Fibroblast of pulmonary artery (primary cell): ENCODE measurements around the gene JARID2.

Source experiments
- DNase-seq: peaks from one replicate; pipeline ENCODE4 v3.0.0-alpha.2; 2010; ENCODE audit warnings: low read depth
- H3K4me3 ChIP-seq: replicated peaks from 2 replicates; pipeline ENCODE4 v1.5.1; 2011; ENCODE audit warnings: low read depth, mild to moderate bottlenecking, control low read depth, low read length, moderate library complexity
- TF ChIP-seq, protein P1 (sequence below): IDR thresholded peaks from 2 replicates; pipeline ENCODE4 v1.5.1; 2011; ENCODE audit warnings: mild to moderate bottlenecking, control low read depth, low read length, inconsistent platforms; ENCODE audit errors: missing control alignments

Gene JARID2

DNA sequence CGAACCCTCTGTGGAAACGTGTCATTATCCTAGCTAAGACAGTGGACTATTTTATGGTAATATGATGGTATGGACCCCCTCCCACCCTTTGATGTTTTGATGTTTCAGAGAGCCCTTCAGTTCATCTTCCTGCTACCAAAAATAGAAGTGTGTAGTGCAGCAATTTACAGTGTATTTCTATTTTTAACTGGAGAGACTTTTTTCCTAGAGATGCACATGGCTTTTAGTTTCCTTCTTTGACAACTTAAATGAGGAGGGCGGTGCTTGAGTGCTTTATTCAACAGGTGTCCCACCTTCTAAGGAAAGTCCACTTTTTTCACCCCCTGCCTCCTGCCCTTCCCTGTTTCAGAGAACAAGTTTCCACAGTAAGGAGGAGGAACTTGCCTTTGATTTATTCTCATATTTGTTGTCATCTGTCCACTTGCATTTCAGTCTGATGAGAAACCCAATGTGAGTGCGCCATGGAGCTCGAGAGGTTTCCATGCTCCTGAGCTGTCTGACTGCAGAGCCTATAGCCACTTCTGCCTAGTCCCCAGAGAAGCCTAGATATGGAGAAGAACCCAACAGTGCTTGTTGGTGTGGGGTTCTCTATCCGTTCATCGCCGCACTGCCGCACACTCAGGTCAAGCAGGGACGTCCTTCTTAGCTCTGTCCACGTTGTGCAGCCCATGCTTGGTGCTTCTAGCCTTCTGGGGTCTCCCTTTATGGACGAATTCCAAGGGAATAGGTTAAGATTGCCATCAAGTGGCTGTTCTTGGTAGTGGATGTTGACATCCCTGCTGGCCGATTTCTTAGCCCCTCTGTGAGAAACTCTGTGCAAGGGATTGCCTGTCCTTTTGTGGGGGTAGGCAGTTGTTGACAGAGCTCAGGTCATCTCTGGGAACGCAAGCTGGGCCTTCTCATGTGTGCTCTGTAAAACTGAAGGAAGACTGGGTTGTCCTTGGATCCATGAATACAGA is 144.2 kb downstream of the JARID2 start:
- peak; percentile 78 for DNase-seq

DNA sequence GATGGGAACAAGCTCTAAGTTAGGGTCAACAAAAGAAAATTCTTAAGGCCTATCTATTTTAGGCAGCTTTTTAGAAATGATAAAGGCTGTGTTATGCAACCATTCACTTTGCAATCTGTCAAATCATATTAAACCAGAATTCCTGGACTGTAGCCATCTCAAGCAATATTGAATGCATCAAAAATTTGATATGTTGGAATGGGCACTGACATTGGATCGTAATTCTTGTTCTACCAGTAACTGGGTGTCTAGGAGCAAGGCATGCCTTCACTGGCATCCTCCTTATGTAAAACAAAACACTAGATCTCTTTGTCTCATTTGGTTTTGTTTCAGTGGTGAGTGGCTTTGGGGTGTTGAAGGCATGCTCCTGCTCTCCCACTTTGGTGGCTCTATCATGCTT is 145.6 kb downstream of the JARID2 start:
- no peak overlapping the region for H3K4me3 ChIP-seq
- TF ChIP-seq, protein P1, sequence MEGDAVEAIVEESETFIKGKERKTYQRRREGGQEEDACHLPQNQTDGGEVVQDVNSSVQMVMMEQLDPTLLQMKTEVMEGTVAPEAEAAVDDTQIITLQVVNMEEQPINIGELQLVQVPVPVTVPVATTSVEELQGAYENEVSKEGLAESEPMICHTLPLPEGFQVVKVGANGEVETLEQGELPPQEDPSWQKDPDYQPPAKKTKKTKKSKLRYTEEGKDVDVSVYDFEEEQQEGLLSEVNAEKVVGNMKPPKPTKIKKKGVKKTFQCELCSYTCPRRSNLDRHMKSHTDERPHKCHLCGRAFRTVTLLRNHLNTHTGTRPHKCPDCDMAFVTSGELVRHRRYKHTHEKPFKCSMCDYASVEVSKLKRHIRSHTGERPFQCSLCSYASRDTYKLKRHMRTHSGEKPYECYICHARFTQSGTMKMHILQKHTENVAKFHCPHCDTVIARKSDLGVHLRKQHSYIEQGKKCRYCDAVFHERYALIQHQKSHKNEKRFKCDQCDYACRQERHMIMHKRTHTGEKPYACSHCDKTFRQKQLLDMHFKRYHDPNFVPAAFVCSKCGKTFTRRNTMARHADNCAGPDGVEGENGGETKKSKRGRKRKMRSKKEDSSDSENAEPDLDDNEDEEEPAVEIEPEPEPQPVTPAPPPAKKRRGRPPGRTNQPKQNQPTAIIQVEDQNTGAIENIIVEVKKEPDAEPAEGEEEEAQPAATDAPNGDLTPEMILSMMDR = no peak
- no peak for DNase-seq

More for the DNA sequence above, 144.2 kb downstream of the JARID2 start:
- TF ChIP-seq, protein P1 = peak; percentile 83
- H3K4me3 ChIP-seq = no peak overlapping the region

GRCh38 chr6:15392182-15392581 is 146.3 kb downstream of the JARID2 start:
- DNase-seq = no peak
- no peak overlapping the region for H3K4me3 ChIP-seq
- TF ChIP-seq, protein P1 = no peak

DNA sequence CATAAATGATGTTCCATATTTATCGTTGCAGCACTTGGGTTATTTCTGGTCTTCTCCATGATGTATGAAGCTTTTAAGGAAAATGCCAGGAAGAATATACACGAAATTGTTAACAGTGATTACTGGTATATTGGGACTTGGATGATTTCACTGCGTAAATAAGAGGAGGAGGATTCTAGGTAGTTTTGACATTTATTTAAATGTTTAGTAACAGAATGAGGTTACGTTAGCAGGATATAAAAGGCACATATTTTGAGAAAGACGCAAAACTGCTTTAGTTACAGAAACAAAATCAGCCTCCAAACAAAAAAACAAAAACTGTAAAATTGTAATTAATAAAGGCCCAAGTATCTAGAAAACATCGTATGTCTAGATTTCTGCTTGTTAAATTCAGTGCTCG is 147.7 kb downstream of the JARID2 start:
- H3K4me3 ChIP-seq = no peak overlapping the region
- TF ChIP-seq, protein P1 = no peak
- DNase-seq = no peak

- no peak overlapping the region for H3K4me3 ChIP-seq
- no peak for DNase-seq
- TF ChIP-seq, protein P1 = no peak
Observed at GRCh38 chr6:15395087-15395486, 149.2 kb downstream of the JARID2 start.

DNA sequence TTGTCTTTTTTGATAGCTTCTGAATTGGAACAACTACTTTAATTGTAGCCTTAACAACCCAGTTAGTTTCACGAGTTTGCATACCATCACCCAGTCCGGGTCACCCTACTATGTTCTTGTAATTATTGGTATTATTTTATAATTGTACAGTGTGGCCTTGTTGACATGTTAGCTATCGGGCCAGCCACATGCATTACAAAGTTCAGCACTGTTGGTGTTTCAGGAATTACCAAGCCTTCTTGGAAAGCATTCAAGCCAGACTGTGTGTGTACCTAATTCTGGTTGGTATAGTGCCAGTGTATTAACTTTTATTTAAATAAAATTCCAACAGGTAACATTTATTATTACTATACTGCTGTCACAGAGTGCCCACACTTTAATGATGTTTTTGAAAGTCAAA is 150.9 kb downstream of the JARID2 start:
- H3K4me3 ChIP-seq = no peak overlapping the region
- TF ChIP-seq, protein P1 = no peak
- no peak for DNase-seq
